K562 (cell line): ENCODE results near the gene SERPINB12. TPM values are rescaled to one million over a fixed set of nuclear protein-coding genes. Genes with fewer than 3 reads are reported as not detected.

Experiments used
- ATAC-seq: fragments of 200-7000 bp; cut with Tn5 transposase; 3 replicates; pipeline ENCODE4 v1.9.1; 2020; ENCODE audit warnings: moderate library complexity
- BruUV-seq: library from RNA; stranded (reverse); fragments of 400-500 nt; replicated peaks from 2 replicates; lab custom pipeline; 2021; lab: Mats Ljungman, UMichigan
- CTCF ChIA-PET: fragments of 300-600 bp; formaldehyde crosslinking; extraction: SDS; loops from one replicate; lab custom pipeline; 2021; ENCODE audit warnings: low intra/inter-chr PET ratio; lab: Yijun Ruan, JAX
- POLR2A ChIA-PET: fragments of 300-600, 350-650 bp; sonication (Branson Sonifier 250); formaldehyde crosslinking; extraction: SDS; loops from one replicate; lab custom pipeline; 2021; ENCODE audit warnings: antibody characterized with exemption, inconsistent platforms; lab: Yijun Ruan, JAX
- DNase-seq, 4 experiments: peaks; one replicate each; pipeline versions ENCODE4 v3.0.0 to v3.0.0-alpha.2; 2011 to 2018; ENCODE audit warnings: low spot score in 3 of 4, mixed read lengths in 3 of 4; ENCODE audit errors: extremely low read depth in 1 of 4
- FAIRE-seq: peaks from 2 replicates; lab custom pipeline; 2011; peaks lifted over from hg19 to GRCh38; lab: Jason Lieb, UNC
- H2AFZ ChIP-seq: 2 replicates; pipeline ENCODE4 v1.6.0; 2011; ENCODE audit warnings: low read depth, low read length, control low read depth, inconsistent platforms
- H3K27ac ChIP-seq: fragments of 200-600 bp; 3 replicates; pipeline ENCODE4 v1.8.0; 2011; ENCODE audit warnings: low read depth, mild to moderate bottlenecking, control low read depth, inconsistent platforms, low read length, moderate library complexity, mixed read lengths; ENCODE audit errors: extremely low read depth
- H3K27me3 ChIP-seq, 2 experiments: fragments of 300-600 bp in 1 of 2; 2 replicates in 1 of 2; 3 replicates in 1 of 2; pipeline versions ENCODE4 v1.6.0 to v1.8.0; 2011; ENCODE audit warnings: inconsistent platforms in 2 of 2, low read length in 2 of 2, mild to moderate bottlenecking in 1 of 2, mixed read lengths in 1 of 2, moderate library complexity in 1 of 2; ENCODE audit not compliant: control insufficient read depth in 2 of 2, insufficient read depth in 2 of 2
- H3K36me3 ChIP-seq: fragments of 300-600 bp; 3 replicates; pipeline ENCODE4 v1.8.0; 2011; ENCODE audit warnings: mild to moderate bottlenecking, low read length, inconsistent platforms; ENCODE audit not compliant: control insufficient read depth, insufficient read depth
- H3K4me1 ChIP-seq, 2 experiments: fragments of 200-600 bp in 1 of 2; replicated peaks in 1 of 2; 2 replicates in 1 of 2; 3 replicates in 1 of 2; pipeline versions ENCODE4 v1.5.1 to v1.8.0; 2011; ENCODE audit warnings: inconsistent platforms in 2 of 2, low read length in 2 of 2, mild to moderate bottlenecking in 1 of 2, mixed read lengths in 1 of 2, moderate library complexity in 1 of 2; ENCODE audit not compliant: control insufficient read depth in 2 of 2, insufficient read depth in 2 of 2
- H3K4me2 ChIP-seq: 2 replicates; pipeline ENCODE4 v1.6.1; 2011; ENCODE audit warnings: low read length, control low read depth, inconsistent platforms, mixed read lengths; ENCODE audit not compliant: insufficient read depth
- H3K4me3 ChIP-seq: fragments of 200-600 bp; sonication (generic), shearing (Covaris generic); 2 replicates; pipeline ENCODE4 v1.5.1; 2016; ENCODE audit warnings: control low read depth, inconsistent platforms
- H3K79me2 ChIP-seq: fragments of 200-600 bp; 3 replicates; pipeline ENCODE4 v1.8.0; 2011; ENCODE audit warnings: low read length, inconsistent platforms; ENCODE audit not compliant: control insufficient read depth, insufficient read depth
- H3K9ac ChIP-seq, 2 experiments: 2 replicates each; pipeline versions ENCODE4 v1.6.0 to v1.6.1; 2011; ENCODE audit warnings: low read depth in 2 of 2, low read length in 2 of 2, control low read depth in 1 of 2, inconsistent platforms in 1 of 2, mild to moderate bottlenecking in 1 of 2, mixed read lengths in 1 of 2; ENCODE audit not compliant: insufficient read depth in 1 of 2
- H3K9me1 ChIP-seq: one replicate; pipeline ENCODE4 v1.6.0; 2011; ENCODE audit warnings: inconsistent platforms, mild to moderate bottlenecking, low read length, moderate library complexity; ENCODE audit not compliant: control insufficient read depth, insufficient read depth
- H3K9me3 ChIP-seq: replicated peaks from 2 replicates; pipeline ENCODE4 v1.5.1; 2011; ENCODE audit warnings: low read depth, low read length, inconsistent platforms; ENCODE audit not compliant: control insufficient read depth, insufficient read depth
- H4K20me1 ChIP-seq: replicated peaks from 2 replicates; pipeline ENCODE4 v1.6.1; 2011; ENCODE audit warnings: low read length, inconsistent platforms, mixed read lengths; ENCODE audit not compliant: control insufficient read depth, insufficient read depth
- ARID3A ChIP-seq: IDR thresholded peaks from 2 replicates; pipeline ENCODE4 v1.6.1; 2012; ENCODE audit warnings: low read depth, low read length, improper control_type of control experiment, borderline replicate concordance
- C11orf30 ChIP-seq: fragments of 450-650 bp; IDR thresholded peaks from 2 replicates; pipeline ENCODE4 v1.6.1; 2016; ENCODE audit warnings: low read depth, mild to moderate bottlenecking
- HDAC8 ChIP-seq: fragments of 450-650 bp; IDR thresholded peaks from 2 replicates; pipeline ENCODE4 v1.6.1; 2016; ENCODE audit warnings: mild to moderate bottlenecking, missing genetic modification characterization, moderate library complexity, missing compliant biosample characterization
- NBN ChIP-seq: fragments of 450-650 bp; IDR thresholded peaks from 2 replicates; pipeline ENCODE4 v1.6.1; 2016; ENCODE audit warnings: low read depth, mild to moderate bottlenecking
- NCOA2 ChIP-seq, 2 experiments: fragments of 450-650 bp; IDR thresholded peaks; 2 replicates each; pipeline ENCODE4 v1.6.1; 2018; ENCODE audit warnings: mild to moderate bottlenecking in 2 of 2, moderate library complexity in 1 of 2; ENCODE audit not compliant: partially characterized antibody in 2 of 2
- NR4A1 ChIP-seq, 2 experiments: fragments of 250-450 bp in 1 of 2; fragments of 450-650 bp in 1 of 2; sonication (Bioruptor Pico) in 1 of 2; IDR thresholded peaks; 2 replicates each; pipeline versions ENCODE4 v1.4.0 to v1.6.1; 2016 to 2020; ENCODE audit warnings: mild to moderate bottlenecking in 2 of 2, missing compliant biosample characterization in 1 of 2, missing genetic modification characterization in 1 of 2, moderate library complexity in 1 of 2
- PHB ChIP-seq: fragments of 250-450 bp; sonication (Bioruptor Pico); IDR thresholded peaks from 2 replicates; pipeline ENCODE4 v1.5.0; 2021
- POLR2A ChIP-seq: fragments of 450-650 bp; conservative IDR thresholded peaks from 2 replicates; pipeline ENCODE4 v1.6.1; 2016
- ZBTB12 ChIP-seq: fragments of 250-450 bp; sonication (Bioruptor Pico); IDR thresholded peaks from 2 replicates; pipeline ENCODE4 v1.4.0; 2020
- ZBTB9 ChIP-seq: fragments of 450-650 bp; formaldehyde crosslinking; IDR thresholded peaks from 2 replicates; pipeline ENCODE4 v1.4.0; 2020; ENCODE audit warnings: mild to moderate bottlenecking, moderate library complexity
- ZNF561 ChIP-seq: fragments of 450-650 bp; formaldehyde crosslinking; conservative IDR thresholded peaks from 2 replicates; pipeline ENCODE4 v1.4.0; 2020; ENCODE audit warnings: mild to moderate bottlenecking, moderate library complexity
- ZZZ3 ChIP-seq: fragments of 450-650 bp; IDR thresholded peaks from 2 replicates; pipeline ENCODE4 v1.6.1; 2016; ENCODE audit warnings: antibody characterized with exemption, mild to moderate bottlenecking, moderate library complexity
- WGBS: fragments of 100-300 bp; shearing (Covaris generic); methylation state at CpG from one replicate; pipeline ENCODE4 v1.1.6; 2016; ENCODE audit warnings: low coverage, mixed read lengths; ENCODE audit not compliant: insufficient coverage; ENCODE audit errors: missing lambda C conversion rate; 5-methylcytosine and 5-hydroxymethylcytosine counted together
- in situ Hi-C: fragments of 300-500 bp; cut with MboI; formaldehyde crosslinking; loops from 4 replicates; pipeline ENCODE4 v1.15.0; 2018; ENCODE audit warnings: inconsistent platforms, mixed read lengths
- intact Hi-C: fragments of 100-400 bp; cut with micrococcal nuclease; formaldehyde crosslinking; loops from 2 replicates; pipeline ENCODE4 v1.14.2; 2022
- polyA plus RNA-seq, 8 experiments: library from polyadenylated mRNA; depleted of rRNA in 4 of 8; stranded (reverse) in 5 of 8; unstranded in 3 of 8; fragments of >200 nt; fragmentation: Nextera tagmentation in 2 of 8; fragmentation: Illumina TruSeq in 1 of 8; extraction: Ambion mirVana in 2 of 8; extraction: Trizol in 1 of 8; gene quantifications; 2 replicates each; pipeline versions ENCODE4 v1.2.1 to v1.2.3, GENCODE V29; 2011 to 2014; ENCODE audit warnings: inconsistent platforms in 1 of 8, missing spikeins in 1 of 8
- total RNA-seq, 7 experiments: library from RNA; depleted of rRNA in 6 of 7; stranded (reverse); fragments of >200 nt in 6 of 7; fragmentation: Illumina TruSeq in 2 of 7; extraction: Trizol in 2 of 7; gene quantifications; 2 replicates each; pipeline versions ENCODE4 v1.2.1 to v1.2.3, GENCODE V29; 2011 to 2021; ENCODE audit warnings: low replicate concordance in 1 of 7
- TF ChIP-seq, protein P1 (sequence below): fragments of 150-350 bp; conservative IDR thresholded peaks from 2 replicates; pipeline ENCODE4 v1.6.1; 2014; ENCODE audit warnings: low read length

The SERPINB12 gene
- total and polyA plus RNA-seq, 9 of the 15 experiments (the other 6 are each of a cell fraction or from before 2014, with no cell fraction given): not detected

GRCh38 chr18:63591725-63592124 is 49.6 kb downstream of the SERPINB12 start:
- no TSS peak for BruUV-seq
- no peak for TF ChIP-seq ZBTB12 (CRISPR knock-in tag)
- TF ChIP-seq NCOA2 (IDR thresholded peaks at IDR 0.05; ENCODE audit: partially characterized antibody in 2 of 2): no peak
- TF ChIP-seq ZNF561 (CRISPR knock-in tag): no peak
- TF ChIP-seq, protein P1, sequence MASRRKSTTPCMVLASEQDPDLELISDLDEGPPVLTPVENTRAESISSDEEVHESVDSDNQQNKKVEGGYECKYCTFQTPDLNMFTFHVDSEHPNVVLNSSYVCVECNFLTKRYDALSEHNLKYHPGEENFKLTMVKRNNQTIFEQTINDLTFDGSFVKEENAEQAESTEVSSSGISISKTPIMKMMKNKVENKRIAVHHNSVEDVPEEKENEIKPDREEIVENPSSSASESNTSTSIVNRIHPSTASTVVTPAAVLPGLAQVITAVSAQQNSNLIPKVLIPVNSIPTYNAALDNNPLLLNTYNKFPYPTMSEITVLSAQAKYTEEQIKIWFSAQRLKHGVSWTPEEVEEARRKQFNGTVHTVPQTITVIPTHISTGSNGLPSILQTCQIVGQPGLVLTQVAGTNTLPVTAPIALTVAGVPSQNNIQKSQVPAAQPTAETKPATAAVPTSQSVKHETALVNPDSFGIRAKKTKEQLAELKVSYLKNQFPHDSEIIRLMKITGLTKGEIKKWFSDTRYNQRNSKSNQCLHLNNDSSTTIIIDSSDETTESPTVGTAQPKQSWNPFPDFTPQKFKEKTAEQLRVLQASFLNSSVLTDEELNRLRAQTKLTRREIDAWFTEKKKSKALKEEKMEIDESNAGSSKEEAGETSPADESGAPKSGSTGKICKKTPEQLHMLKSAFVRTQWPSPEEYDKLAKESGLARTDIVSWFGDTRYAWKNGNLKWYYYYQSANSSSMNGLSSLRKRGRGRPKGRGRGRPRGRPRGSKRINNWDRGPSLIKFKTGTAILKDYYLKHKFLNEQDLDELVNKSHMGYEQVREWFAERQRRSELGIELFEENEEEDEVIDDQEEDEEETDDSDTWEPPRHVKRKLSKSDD: no peak
- no peak for TF ChIP-seq NR4A1 (CRISPR knock-in tag; IDR thresholded peaks at IDR 0.05)
- no peak for TF ChIP-seq NR4A1 (tag; IDR thresholded peaks at IDR 0.05)
- TF ChIP-seq NBN: no peak
- TF ChIP-seq ARID3A: no peak
- TF ChIP-seq PHB (CRISPR knock-in tag): no peak
- TF ChIP-seq ZBTB9: no peak
- no peak for TF ChIP-seq ZZZ3
- TF ChIP-seq POLR2A: no peak
- TF ChIP-seq C11orf30: no peak
- no peak for TF ChIP-seq HDAC8 (tag)

More at GRCh38 chr18:63591725-63592124, 49.6 kb downstream of the SERPINB12 start:
- ATAC-seq (no peak), DNase-seq (no peak), FAIRE-seq (no peak)
- Histone ChIP-seq H4K20me1 (no peaks in the 10 kb centered on the region), H3K79me2 (no peaks in the 10 kb centered on the region), H3K27me3 (no peaks in the 10 kb centered on the region), H2AFZ (no peak overlapping the region), H3K9ac (no peak overlapping the region), H3K4me1 (no peaks in the 10 kb centered on the region), H3K36me3 (no peaks in the 10 kb centered on the region), H3K9me1 (no peaks in the 10 kb centered on the region), H3K27ac (no peak overlapping the region), H3K9me3 (no peaks in the 10 kb centered on the region), H3K4me3 (no peak overlapping the region), H3K4me2 (no peak overlapping the region)
- ChIA-PET CTCF (no interaction called here), POLR2A (interaction anchor here (1.1 kb wide), 1 partner anchor 12 kb away, joined by 3 read pairs; no protein-coding TSS in a partner anchor)
- in situ Hi-C loops (no loop called here), intact Hi-C loops (no loop called here)
- WGBS: 2% methylated on average over 3 of the region's 3 CpGs
